IPS-NIHi7 (cell line): ENCODE data around the gene TGM2.

Experiments
- DNase-seq: peaks from one replicate; pipeline ENCODE4 v3.0.0; 2012; ENCODE audit warnings: mixed read lengths; ENCODE audit errors: extremely low spot score

The TGM2 gene

DNA sequence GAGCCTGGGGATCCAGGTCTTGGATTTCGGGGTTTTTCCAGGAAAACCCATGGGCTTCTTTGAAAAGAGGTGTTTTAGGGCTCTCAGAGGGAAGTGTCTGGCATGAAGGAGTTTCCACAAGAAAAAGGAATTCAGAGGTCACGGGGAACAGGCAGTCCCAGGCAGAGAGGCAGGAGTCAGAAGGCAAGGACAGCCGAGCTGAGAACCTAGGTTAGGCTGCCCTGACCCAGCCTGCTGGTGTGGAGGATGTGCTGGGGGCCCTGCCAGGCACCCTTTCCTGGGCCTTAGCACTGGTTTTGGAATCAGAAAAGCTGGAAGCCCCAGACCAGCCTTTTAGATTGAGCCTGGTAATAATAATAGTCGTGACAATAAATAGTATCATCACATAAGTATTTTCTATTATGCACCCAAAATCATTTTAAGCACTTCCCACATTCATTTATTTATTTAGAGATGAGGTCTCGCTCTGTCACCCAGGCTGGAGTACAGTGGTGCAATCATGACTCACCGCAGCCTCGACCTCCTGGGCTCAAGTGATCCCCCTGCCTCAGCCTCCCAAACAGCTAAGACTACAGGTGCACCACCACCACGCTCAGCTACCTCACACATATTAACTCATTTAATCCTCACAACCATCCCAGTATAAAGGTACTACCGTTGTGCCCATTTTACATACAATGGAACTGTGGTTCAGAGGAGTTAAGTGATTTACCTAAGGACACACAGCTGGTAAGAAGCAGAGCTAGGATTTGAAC lies 19.9 kb downstream of the TGM2 start:
- DNase-seq, result no peak

DNA sequence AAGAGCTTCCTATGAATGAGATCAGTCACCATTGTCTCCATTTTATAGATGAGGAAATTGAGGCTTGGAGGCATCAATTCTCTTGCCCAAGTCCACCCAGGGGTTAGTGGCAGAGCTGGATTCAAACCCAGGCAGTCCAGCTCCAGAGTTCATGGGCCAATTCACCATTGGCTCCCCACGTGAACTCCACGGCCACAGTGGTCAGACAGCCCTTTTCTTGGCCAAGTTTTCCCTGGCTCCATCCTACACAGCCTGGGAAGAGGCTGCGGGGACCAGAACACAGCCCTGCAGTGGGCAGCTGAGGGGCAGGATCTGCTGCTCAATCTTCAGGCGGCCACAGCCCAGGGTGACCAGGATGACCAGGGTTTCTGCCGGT lies 20.5 kb downstream of the TGM2 start:
- no peak for DNase-seq

DNA sequence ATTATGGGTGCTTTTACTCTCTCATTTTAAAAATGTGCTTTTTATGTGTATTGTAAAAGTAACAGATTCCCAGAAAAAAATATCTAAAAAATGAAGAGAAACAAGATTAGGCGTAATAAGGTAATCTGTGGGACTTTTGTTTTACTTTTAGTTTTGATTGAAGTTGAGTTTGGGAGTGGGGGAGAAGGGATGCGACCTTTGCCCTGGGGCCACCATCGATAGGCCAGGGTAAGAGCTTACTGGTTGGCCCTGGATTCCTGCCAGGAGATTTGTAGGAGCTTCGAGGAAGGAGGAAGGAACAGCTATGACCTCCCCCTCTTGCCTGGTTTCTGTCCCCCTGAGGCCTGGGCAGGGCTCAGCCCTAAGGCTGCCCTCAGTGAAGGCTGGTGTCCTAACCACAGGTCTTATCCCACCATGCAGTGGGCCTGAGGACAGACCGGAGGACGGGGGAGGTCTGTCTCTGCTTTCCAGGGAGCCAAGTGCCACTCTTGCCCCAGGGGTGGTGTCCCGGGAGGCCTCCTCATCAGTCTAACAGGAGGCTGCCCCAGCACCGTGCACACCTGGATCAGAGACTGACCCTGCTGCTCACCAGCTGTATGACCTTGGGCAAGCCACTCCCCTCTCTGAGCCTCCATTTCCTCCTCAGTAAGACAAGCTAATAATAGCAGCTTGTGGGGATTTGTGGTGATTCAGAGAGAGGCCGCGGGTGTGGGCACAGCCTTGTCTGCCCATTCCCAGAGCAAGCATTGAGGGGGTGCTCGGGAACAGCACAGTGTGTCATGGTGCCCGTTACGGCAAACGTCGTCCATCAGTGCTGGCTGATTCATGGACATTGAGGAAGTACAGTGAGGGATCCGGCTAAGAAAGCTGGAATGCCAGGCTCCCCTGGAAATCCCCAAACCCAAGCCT lies 21.2 kb downstream of the TGM2 start:
- no peak for DNase-seq

- no peak for DNase-seq
Observed at GRCh38 chr20:38143238-38143645, 21.8 kb downstream of the TGM2 start.

DNA sequence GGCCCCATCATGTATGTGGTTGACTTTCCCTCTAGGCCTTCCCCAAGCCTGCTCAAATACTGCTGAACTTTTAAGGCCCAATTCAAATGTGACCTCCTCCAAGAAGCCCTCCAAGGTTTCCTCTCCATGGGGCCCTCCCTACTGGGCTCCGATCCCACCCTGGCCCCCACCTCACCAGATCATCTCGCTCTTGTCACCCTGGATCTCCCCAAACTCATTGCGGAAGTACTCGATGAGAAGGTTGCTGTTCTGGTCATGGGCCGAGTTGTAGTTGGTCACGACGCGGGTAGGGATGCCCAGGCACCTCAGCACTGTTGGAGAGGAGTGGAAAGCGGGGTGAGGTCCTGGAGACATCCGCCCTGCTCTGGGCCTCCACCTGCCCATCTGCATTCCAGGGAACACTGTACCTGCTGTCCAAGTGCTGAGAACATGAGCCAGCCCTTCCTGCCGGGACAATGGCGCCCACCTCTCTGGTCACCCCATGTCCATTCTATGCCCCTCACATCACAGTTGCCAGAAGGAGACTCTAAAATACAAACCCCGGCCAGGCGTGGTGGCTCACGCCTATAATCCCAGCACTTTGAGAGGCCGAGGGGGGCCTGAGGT lies 23.1 kb downstream of the TGM2 start:
- DNase-seq, result no peak

- no peak for DNase-seq
Observed at GRCh38 chr20:38141204-38141888, 23.7 kb downstream of the TGM2 start.

DNA sequence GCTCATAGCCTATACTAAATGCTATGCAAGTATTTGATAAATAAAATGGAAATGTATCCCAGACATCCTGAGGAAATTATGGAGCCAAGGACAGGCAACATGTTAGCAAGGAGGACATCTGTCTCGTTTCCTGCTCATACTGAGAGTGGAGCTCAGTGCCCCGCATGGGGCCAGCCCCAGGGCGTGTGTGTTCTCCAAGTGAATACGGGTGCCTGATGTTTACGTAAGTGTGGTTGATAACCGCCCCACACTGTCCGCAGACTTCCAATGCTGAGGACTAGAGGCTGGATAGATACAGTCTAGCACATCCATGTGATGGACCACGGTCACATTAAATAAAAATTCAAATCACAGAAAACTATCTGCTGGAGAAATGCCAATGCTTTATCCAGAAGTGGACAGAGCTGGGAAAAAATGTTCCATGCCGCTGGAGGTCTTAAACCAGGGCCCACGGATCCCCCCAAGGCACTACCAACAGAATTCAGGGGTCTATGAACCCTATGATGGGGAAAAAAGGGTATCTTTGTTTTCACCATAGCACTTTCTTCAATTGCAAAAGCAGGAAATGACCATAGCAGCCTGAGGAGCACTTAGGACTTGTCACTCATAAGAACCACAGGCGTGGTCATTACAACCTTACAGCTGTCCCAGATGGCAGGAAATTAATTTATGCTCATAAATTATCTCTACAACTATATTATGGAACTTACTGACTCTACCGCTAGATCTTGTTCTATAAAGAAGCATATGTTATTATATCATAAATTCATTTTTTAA lies 24.9 kb downstream of the TGM2 start:
- no peak for DNase-seq

- no peak for DNase-seq
Observed at GRCh38 chr20:38139156-38139912, 25.7 kb downstream of the TGM2 start.

GRCh38 chr20:38138086-38138778 lies 26.8 kb downstream of the TGM2 start:
- no peak for DNase-seq

DNA sequence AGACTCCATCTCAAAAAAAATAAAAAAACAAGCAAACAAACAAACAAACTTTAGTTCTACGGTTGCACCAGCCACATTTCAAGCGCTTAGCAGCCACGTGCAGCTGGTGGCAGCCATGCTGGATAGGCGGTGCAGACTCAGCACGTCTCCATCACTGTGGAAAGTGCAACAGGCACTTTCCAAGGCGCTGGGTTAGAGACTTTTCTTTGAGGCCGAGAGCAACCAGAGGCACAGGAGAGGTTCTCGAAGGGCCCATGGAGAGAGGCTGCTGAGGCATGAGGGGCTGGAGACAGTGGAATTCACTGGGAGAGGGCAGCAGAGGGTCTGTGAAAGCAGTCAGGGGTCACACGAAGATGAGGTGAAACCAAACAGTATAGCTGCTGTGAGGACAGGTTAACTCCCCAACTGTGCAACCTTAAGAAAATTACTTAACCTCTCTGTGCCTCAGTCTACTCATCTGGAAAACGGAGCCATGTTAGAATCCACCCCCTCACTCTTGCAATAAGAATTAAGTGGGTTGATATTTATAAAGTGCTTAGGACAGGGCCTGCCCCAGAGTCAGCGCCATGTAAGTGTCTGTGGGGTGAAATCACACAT lies 27.5 kb downstream of the TGM2 start:
- DNase-seq, result no peak

- DNase-seq, result no peak
Observed at GRCh38 chr20:38136421-38137245, 28.4 kb downstream of the TGM2 start.

DNA sequence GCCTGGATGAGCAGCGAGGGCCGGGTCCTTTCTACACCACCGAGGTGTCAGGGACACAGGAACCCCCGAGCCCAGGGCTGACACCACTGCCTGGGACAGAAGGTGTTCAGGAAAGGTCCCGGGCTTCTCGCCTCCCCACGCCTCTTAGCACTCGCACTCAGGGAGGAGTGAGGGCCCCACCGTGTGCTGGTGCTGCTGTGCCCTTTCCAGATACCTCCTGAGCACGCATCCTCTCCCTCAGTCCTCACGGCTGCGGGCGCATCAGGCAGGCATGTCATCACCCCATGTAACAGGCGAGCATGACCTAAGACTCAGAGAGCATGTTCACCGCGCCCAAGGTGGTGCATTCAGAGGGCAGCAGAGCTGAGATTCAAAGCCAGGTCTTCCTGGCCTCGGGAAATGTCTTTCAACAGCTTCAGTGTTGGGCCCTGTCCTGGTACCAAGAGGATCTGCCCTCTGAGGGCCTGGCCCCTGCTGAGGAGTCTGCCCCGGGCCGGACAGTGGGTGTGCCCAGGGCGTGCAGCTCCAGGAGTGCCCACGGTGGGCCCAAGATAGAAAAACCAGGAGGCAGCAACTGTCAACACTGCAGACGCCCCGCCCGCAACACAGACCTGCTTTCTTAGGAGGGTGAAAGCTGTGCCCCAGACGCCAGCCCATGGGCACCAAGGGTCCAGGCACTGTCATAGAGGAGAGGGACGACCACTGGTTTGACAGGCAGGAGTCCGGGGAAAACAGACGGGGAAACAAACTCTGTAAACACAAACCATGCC lies 29.2 kb downstream of the TGM2 start:
- no peak for DNase-seq

GRCh38 chr20:38135271-38135650 lies 29.8 kb downstream of the TGM2 start:
- DNase-seq, result no peak

GRCh38 chr20:38134427-38135270 lies 30.4 kb downstream of the TGM2 start:
- peak; percentile 42 for DNase-seq

DNA sequence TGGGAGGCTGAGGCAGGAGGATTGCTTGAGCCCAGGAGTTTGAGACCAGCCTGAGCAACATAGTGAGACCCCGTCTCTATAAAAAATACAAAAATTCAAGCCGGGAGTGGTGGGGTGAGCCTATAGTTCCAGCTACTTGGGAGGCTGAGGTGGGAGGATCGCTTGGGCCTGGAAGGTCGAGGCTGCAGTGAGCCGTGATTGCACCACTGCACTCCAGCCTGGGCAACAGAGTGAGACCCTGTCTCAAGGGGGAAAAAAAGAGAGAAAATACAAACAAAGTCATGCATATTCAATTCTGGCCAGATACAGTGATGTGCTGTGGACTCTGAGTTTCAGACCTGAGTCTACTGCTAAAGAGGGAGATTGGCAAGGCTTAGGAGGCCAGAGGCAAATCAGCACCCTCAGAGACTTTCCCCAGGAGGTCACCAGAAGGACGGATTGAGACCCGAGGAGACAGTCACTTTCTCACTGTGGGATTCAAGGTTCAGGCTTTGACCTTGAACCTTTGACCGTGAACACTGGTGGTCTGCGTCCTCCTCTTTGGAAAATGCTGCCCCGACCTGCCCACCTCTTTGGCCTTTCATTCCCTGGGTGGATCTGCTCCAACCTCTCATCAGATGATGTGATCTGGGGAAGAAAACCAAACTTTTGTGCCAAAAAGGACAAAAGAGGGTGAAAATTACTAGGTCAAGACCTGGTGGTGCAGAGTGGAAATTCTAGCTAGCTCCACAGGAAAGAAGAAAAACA lies 31.2 kb downstream of the TGM2 start:
- no peak for DNase-seq

- no peak for DNase-seq
Observed at GRCh38 chr20:38132910-38133501, 32.1 kb downstream of the TGM2 start.
